Pancreas (tissue), 10 donors: ENCODE measurements around the gene ZIC4. TPM values are rescaled to one million over a fixed set of nuclear protein-coding genes. Genes with fewer than 3 reads are reported as not detected.

Source experiments
- ATAC-seq, 4 donors: fragments of 200-7000 bp; cut with Tn5 transposase; one replicate each; pipeline versions ENCODE4 v1.8.0 to v1.9.1; 2020; ENCODE audit warnings: mild to moderate bottlenecking in 4 of 4, moderate library complexity in 4 of 4
- DNase-seq, 6 donors: peaks; one replicate each; pipeline ENCODE4 v3.0.0-alpha.2; 2020
- FAIRE-seq: peaks from 2 replicates; lab custom pipeline; 2012; peaks lifted over from hg19 to GRCh38; lab: Jason Lieb, UNC
- H3K27ac ChIP-seq, 4 donors: fragments of 200-600 bp; sonication (generic); 1 replicate in 3 of 4; 2 replicates in 1 of 4; pipeline versions ENCODE4 v1.5.0 to v1.8.0; 2020
- H3K27me3 ChIP-seq, 4 donors: fragments of 200-600 bp; one replicate each; pipeline ENCODE4 v1.8.0; 2021
- H3K36me3 ChIP-seq, 3 donors: fragments of 200-600 bp; sonication (generic) in 1 of 3; one replicate each; pipeline versions ENCODE4 v1.5.0 to v1.8.0; 2020 to 2021
- H3K4me1 ChIP-seq, 3 donors: fragments of 200-600 bp; one replicate each; pipeline ENCODE4 v1.8.0; 2021
- H3K4me3 ChIP-seq, 4 donors: fragments of 200-600 bp; sonication (generic) in 2 of 4; one replicate each; pipeline versions ENCODE4 v1.5.0 to v1.8.0; 2020 to 2021
- H3K9me3 ChIP-seq, 4 donors: fragments of 200-600 bp; one replicate each; pipeline ENCODE4 v1.8.0; 2021
- WGBS, 2 donors: extraction: QIAGEN DNeasy Blood & Tissue Kit; methylation state at CpG; one replicate each; pipeline ENCODE4 v1.1.7; 2013; 5-methylcytosine and 5-hydroxymethylcytosine counted together
- intact Hi-C, 3 donors: fragments of 100-400 bp; cut with DNase I; formaldehyde crosslinking; loops; one replicate each; pipeline versions ENCODE4 v1.11.1 to v1.14.2; 2022
- polyA plus RNA-seq, 2 donors: library from polyadenylated mRNA; stranded (reverse); fragments of 200-250 nt; gene quantifications; one replicate each; pipeline ENCODE4 v1.2.3, GENCODE V29; 2013
- total RNA-seq, 6 donors: library from RNA; stranded (reverse); fragmentation: NEBNext Ultra II Directional in 4 of 6; extraction: Animal tissue kit (Norgen Biotek cat#: 25700) in 4 of 6; gene quantifications; one replicate each; pipeline versions ENCODE4 v1.2.1 to v1.2.4, GENCODE V29; 2021 to 2023
- TF ChIP-seq, protein P1 (sequence below), 4 donors: fragments of 200-600 bp; sonication (generic) in 3 of 4; IDR thresholded peaks; one replicate each; pipeline versions ENCODE4 v1.5.0 to v1.8.0; 2021; ENCODE audit warnings: antibody characterized with exemption in 4 of 4
- donor health status: healthy with polysubstance abuse.
- donor health status: DM: no; HTN: no; CAD: no; lungs with moderate emphysema.
- donor health status: DM: no; HTN: no; CAD: no.
- donor health status: control.
- donor health status: control.
- donor health status: Bipolar disorder and iron deficiency.
- donor health status: DM: yes; HTN: yes; CAD: no.
- donor health status: DM: no; HTN: no; CAD: no.
- donor health status: DM: no; HTN: no; CAD: no.
- donor health status: DM: yes; HTN: yes; CAD: no.

Gene ZIC4
- total RNA-seq (not detected), polyA plus RNA-seq (not detected)

DNA sequence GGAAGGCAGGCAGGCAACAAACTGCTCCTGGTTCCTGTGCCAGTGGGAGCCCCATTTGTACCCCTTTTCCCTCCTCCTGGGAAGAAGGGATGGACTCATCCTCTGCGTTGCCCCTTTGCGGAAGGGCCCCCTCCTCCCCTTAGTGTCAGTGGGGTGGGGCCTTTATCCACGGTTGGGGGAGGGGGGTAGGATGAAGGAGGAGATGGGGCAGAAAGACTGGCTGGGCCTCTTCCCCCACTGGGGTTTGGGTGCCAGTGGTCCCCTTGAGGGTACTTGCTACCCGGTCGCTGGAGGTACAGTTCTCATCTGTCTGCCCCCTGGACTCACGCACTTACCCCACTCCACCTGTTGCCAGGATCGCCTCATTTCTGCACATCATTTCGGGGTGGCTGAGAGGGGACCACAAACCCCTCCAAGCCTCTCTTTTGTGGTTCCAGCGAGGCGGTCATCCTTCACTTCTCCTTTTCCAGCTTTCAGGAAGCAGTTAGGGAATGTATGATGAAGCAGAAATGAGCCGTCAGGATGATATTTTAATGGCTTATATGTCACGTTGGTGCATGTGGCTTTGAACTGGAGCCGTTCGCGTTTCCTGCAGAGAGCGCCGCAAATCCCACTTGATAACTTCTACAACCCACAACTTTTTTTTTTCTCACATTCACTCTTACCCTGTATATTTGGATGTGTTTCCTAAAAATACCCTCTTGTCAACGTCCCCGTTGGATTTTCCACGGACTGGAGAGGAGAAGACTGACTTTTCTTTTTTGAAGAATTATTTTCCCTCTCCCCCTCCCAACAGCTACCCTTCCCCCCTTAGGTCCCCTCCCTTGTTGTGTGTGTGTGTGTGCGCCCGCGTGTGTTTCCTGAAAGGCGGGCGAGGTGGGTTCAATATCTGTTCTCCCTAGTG, at the start of gene ZIC4:
ZIC4 (minus strand) TSS at position 516 of the 904 bp plus-strand sequence. CDS start 3,746 bp downstream, outside the sequence.
- Histone ChIP-seq H3K27ac (no peak within 1 kb of the TSS), H3K9me3 (no peaks in the 10 kb centered on the region), H3K36me3 (no peaks in the 10 kb centered on the region), H3K27me3 (peaks cover 5 to 60% (median 20%) of the 10 kb centered on the region in 4 donors), H3K4me1 (peaks cover 0 to 7% (median 2%) of the 10 kb centered on the region in 3 donors), H3K4me3 (no peak within 1 kb of the TSS)
- TF ChIP-seq, protein P1, sequence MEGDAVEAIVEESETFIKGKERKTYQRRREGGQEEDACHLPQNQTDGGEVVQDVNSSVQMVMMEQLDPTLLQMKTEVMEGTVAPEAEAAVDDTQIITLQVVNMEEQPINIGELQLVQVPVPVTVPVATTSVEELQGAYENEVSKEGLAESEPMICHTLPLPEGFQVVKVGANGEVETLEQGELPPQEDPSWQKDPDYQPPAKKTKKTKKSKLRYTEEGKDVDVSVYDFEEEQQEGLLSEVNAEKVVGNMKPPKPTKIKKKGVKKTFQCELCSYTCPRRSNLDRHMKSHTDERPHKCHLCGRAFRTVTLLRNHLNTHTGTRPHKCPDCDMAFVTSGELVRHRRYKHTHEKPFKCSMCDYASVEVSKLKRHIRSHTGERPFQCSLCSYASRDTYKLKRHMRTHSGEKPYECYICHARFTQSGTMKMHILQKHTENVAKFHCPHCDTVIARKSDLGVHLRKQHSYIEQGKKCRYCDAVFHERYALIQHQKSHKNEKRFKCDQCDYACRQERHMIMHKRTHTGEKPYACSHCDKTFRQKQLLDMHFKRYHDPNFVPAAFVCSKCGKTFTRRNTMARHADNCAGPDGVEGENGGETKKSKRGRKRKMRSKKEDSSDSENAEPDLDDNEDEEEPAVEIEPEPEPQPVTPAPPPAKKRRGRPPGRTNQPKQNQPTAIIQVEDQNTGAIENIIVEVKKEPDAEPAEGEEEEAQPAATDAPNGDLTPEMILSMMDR (IDR thresholded peaks at IDR 0.05): no peak
- no peak for FAIRE-seq
- intact Hi-C loops: no loop called here
- ATAC-seq: no peak
- no peak for DNase-seq
- 5 to 6% methylated on average over 25 of the region's 25 CpGs for WGBS, 2 donors

DNA sequence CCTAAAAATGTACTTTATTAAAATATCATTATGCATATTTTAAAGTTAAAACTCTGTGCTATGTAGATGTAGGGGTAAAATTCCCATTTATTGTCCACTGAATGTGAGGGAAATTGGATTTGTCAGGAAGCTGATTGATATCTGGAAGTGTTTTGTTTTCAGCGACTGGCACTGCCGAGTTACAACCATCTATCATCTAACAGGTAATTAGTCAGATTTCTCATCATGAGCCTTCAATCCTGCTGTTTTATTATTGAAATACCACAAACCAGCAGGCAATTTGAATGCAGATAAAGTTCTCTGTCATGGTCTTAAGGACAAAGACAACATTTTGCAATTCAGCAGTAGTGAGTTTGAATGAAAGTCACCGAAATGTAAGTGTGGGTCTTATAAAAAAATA, 43.3 kb upstream of the ZIC4 start:
- no peak for DNase-seq
- WGBS, 2 donors: 21 to 27% methylated on average over 3 of the region's 3 CpGs
- Histone ChIP-seq H3K4me3 (no peak overlapping the region), H3K9me3 (no peaks in the 10 kb centered on the region), H3K27me3 (peaks cover 0 to 7% (median 0%) of the 10 kb centered on the region in 4 donors), H3K4me1 (no peaks in the 10 kb centered on the region), H3K27ac (no peak overlapping the region), H3K36me3 (no peaks in the 10 kb centered on the region)
- intact Hi-C loops: no loop called here
- TF ChIP-seq, protein P1 (IDR thresholded peaks at IDR 0.05): no peak
- no peak for FAIRE-seq
- no peak for ATAC-seq

DNA sequence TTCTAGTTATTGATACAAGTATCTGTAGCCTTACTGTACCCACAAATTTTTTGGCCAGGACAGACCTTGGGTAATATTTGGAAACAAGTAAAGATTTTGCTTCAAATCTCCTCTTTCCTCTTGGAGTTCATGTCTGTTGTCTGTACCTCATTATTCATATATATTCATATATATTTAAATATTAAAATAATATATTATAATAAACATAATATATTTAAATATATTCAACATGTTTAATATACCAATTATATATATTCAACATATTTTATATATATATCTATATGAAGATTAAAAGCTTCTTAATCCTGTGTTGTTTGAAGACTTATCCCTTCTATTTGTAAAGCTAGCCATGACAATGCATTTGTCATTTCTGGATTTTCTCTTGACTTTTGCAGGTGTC, 40.9 kb upstream of the ZIC4 start:
- Histone ChIP-seq H3K4me1 (no peaks in the 10 kb centered on the region), H3K27me3 (peaks cover 0 to 7% (median 0%) of the 10 kb centered on the region in 4 donors), H3K9me3 (no peaks in the 10 kb centered on the region), H3K4me3 (no peak overlapping the region), H3K27ac (no peak overlapping the region), H3K36me3 (no peaks in the 10 kb centered on the region)
- DNase-seq: no peak
- intact Hi-C loops: no loop called here
- ATAC-seq: no peak
- TF ChIP-seq, protein P1 (IDR thresholded peaks at IDR 0.05): no peak
- peak; percentile 66 for FAIRE-seq

DNA sequence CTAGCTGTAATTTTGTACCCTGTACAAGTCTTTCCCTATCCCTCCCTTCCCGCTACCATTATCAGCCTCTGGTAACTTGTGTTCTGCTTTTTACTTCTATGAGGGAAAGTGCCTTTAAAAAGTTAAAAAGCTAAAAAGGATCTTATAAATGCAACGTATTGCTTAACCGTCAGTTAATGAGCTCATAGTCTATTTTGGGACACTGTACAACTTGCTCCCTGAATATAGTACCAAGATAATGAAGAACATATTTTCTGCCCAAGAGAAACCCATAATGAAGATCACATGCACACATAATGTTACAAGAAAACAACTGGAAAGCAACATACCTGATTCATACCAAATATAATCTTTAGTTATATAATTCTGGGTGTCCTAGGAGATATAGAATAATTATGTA, 25.4 kb upstream of the ZIC4 start:
- no peaks in the 10 kb centered on the region for H3K9me3 ChIP-seq
- ATAC-seq: no peak
- WGBS, 2 donors: 55 to 69% methylated on average over 3 of the region's 3 CpGs
- peaks cover 0 to 3% (median 2%) of the 10 kb centered on the region in 4 donors for H3K27me3 ChIP-seq
- no peak for DNase-seq
- intact Hi-C loops: no loop called here
- H3K36me3 ChIP-seq: no peaks in the 10 kb centered on the region
- TF ChIP-seq, protein P1 (IDR thresholded peaks at IDR 0.05): no peak
- no peaks in the 10 kb centered on the region for H3K4me1 ChIP-seq
- no peak for FAIRE-seq
- H3K4me3 ChIP-seq: no peak overlapping the region
- H3K27ac ChIP-seq: no peak overlapping the region

DNA sequence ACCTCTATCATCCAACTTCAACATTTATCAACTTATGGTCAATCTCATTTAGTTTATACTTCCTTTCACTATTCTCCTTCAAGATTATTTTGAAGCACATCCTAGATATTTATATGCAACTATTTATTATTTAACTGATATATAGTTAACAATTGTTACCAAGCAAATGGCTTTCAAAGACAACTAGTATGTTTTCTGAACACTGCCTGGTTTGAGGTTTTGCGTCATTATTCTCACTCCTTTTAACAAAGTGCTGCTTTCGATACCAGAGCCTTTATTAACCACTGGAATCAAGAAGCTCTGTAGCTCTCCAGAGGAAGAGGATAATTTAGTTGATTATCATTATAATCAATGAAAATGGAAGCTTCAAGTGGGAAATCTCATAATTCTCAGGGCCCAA, 22.4 kb upstream of the ZIC4 start:
- TF ChIP-seq, protein P1 (IDR thresholded peaks at IDR 0.05): no peak
- 86 to 89% methylated on average over 2 of the region's 2 CpGs for WGBS, 2 donors
- ATAC-seq (no peak), FAIRE-seq (no peak), DNase-seq (no peak)
- H3K27ac ChIP-seq: no peak overlapping the region
- H3K27me3 ChIP-seq: peaks cover 3 to 30% (median 17%) of the 10 kb centered on the region in 4 donors
- no peaks in the 10 kb centered on the region for H3K4me1 ChIP-seq
- H3K36me3 ChIP-seq: no peaks in the 10 kb centered on the region
- no peaks in the 10 kb centered on the region for H3K9me3 ChIP-seq
- no peak overlapping the region for H3K4me3 ChIP-seq
- intact Hi-C loops: no loop called here
